NCI-H1092 treated with DMSO at 0.1 percent for 48 hours (cell line): Measurements from ENCODE around the gene RBM11.
"Not testable (repeated sequence)": the region's sequence is repeated elsewhere in the genome, so short reads cannot be mapped to it uniquely, and the experiment has no call there.

Source experiments
- DNase-seq: peaks from one replicate; lab custom pipeline; 2025; lab: John Stamatoyannopoulos, UW

RBM11 gene

GRCh38 chr21:14215971-14216641 lies at the start of gene RBM11:
Gene RBM11 (plus strand): TSS chr21:14216157. CDS start chr21:14216187, 30 bp downstream.
- peak; percentile 30 for DNase-seq

- not testable (repeated sequence) for DNase-seq
Measured at GRCh38 chr21:14166463-14167223, 49.3 kb upstream of the RBM11 start.

GRCh38 chr21:14206222-14206621 lies 9.7 kb upstream of the RBM11 start:
- DNase-seq: no peak

GRCh38 chr21:14210738-14211137 lies 5.2 kb upstream of the RBM11 start, which contains the start of gene LIPI:
Gene LIPI (minus strand): TSS chr21:14210955. CDS start chr21:14210845, 110 bp downstream.
- no peak for DNase-seq

GRCh38 chr21:14213164-14213563 lies 2.8 kb upstream of the RBM11 start:
- DNase-seq: no peak

- no peak for DNase-seq
Measured at GRCh38 chr21:14223365-14223764, 7.4 kb downstream of the RBM11 start.

GRCh38 chr21:14229399-14229798 lies 13.4 kb downstream of the RBM11 start:
- no peak for DNase-seq

- no peak for DNase-seq
Measured at GRCh38 chr21:14235101-14235500, 19.1 kb downstream of the RBM11 start.

- no peak for DNase-seq
Measured at GRCh38 chr21:14236180-14236579, 20.2 kb downstream of the RBM11 start.

GRCh38 chr21:14239281-14239680 lies 23.3 kb downstream of the RBM11 start:
- DNase-seq: no peak

GRCh38 chr21:14241297-14241696 lies 25.3 kb downstream of the RBM11 start:
- no peak for DNase-seq

GRCh38 chr21:14243461-14243860 lies 27.5 kb downstream of the RBM11 start:
- DNase-seq: no peak

- DNase-seq: no peak
Measured at GRCh38 chr21:14243874-14244273, 27.9 kb downstream of the RBM11 start.

GRCh38 chr21:14244911-14245310 lies 29.0 kb downstream of the RBM11 start:
- no peak for DNase-seq

GRCh38 chr21:14245711-14246110 lies 29.8 kb downstream of the RBM11 start:
- DNase-seq: no peak

GRCh38 chr21:14251336-14251735 lies 35.4 kb downstream of the RBM11 start:
- DNase-seq: no peak

- peak; percentile 65 for DNase-seq
Measured at GRCh38 chr21:14259747-14260146, 43.8 kb downstream of the RBM11 start.

GRCh38 chr21:14260174-14260764 lies 44.3 kb downstream of the RBM11 start:
- no peak for DNase-seq

GRCh38 chr21:14262039-14262438 lies 46.1 kb downstream of the RBM11 start:
- DNase-seq: no peak

- no peak for DNase-seq
Measured at GRCh38 chr21:14263879-14264278, 47.9 kb downstream of the RBM11 start.

GRCh38 chr21:14265023-14265422 lies 49.1 kb downstream of the RBM11 start:
- no peak for DNase-seq

- no peak for DNase-seq
Measured at GRCh38 chr21:14267076-14267475, 51.1 kb downstream of the RBM11 start.

GRCh38 chr21:14270631-14271030 lies 54.7 kb downstream of the RBM11 start:
- DNase-seq: no peak
